Activated naive CD4-positive, alpha-beta T cell treated with anti-CD3 and anti-CD28 coated beads for 36 hours (primary cell): ENCODE measurements around the gene LMF1. TPM values are rescaled to one million over a fixed set of nuclear protein-coding genes. Genes with fewer than 3 reads are reported as not detected.
"Not testable (repeated sequence)": the region's sequence is repeated elsewhere in the genome, so short reads cannot be mapped to it uniquely, and the experiment has no call there.

Source experiments
- CTCF ChIA-PET: fragments of 350-600 bp; sonication (Branson Sonifier 250); formaldehyde crosslinking; loops from one replicate; lab custom pipeline; 2021; ENCODE audit warnings: antibody characterized with exemption; lab: Charles Lee
- DNase-seq: peaks from one replicate; pipeline ENCODE4 v3.0.0-alpha.2; 2020
- H3K27ac Mint-ChIP-seq: one replicate; pipeline ENCODE4 v1.8.0; 2021; ENCODE audit warnings: mild to moderate bottlenecking, mixed read lengths
- H3K27me3 Mint-ChIP-seq: one replicate; pipeline ENCODE4 v1.8.0; 2021; ENCODE audit warnings: low read depth, mixed read lengths
- H3K36me3 Mint-ChIP-seq: one replicate; pipeline ENCODE4 v1.8.0; 2021; ENCODE audit warnings: low read depth, mixed read lengths
- H3K4me1 Mint-ChIP-seq: one replicate; pipeline ENCODE4 v1.8.0; 2021; ENCODE audit warnings: low read depth, mixed read lengths
- H3K4me3 Mint-ChIP-seq: one replicate; pipeline ENCODE4 v1.8.0; 2021; ENCODE audit warnings: mild to moderate bottlenecking, moderate library complexity, mixed read lengths
- H3K9me3 Mint-ChIP-seq: one replicate; pipeline ENCODE4 v1.8.0; 2021; ENCODE audit warnings: mixed read lengths
- intact Hi-C: fragments of 100-400 bp; cut with micrococcal nuclease; formaldehyde crosslinking; loops from one replicate; pipeline ENCODE4 v1.15.1; 2023
- total RNA-seq, 2 experiments: library from RNA; stranded (reverse); gene quantifications; one replicate each; pipeline ENCODE4 v1.2.3, GENCODE V29; 2021

LMF1 gene
- total RNA-seq, 2 experiments from 2014 or later, result 11.5 to 12.3 TPM

- Mint-ChIP-seq H3K9me3 (no peaks in the 10 kb centered on the region), H3K27ac (no peak overlapping the region), H3K4me3 (no peak overlapping the region), H3K36me3 (no peaks in the 10 kb centered on the region), H3K27me3 (peaks cover 20% of the 10 kb centered on the region), H3K4me1 (peaks cover 8% of the 10 kb centered on the region)
- DNase-seq, result no peak
- CTCF ChIA-PET, result no interaction called here
- intact Hi-C loops, result no loop called here
Observed at GRCh38 chr16:824601-825000, 146.2 kb downstream of the LMF1 start.

- Mint-ChIP-seq H3K27me3 (peaks cover 20% of the 10 kb centered on the region), H3K4me3 (no peak overlapping the region), H3K9me3 (no peaks in the 10 kb centered on the region), H3K27ac (no peak overlapping the region), H3K36me3 (no peaks in the 10 kb centered on the region), H3K4me1 (peaks cover 11% of the 10 kb centered on the region)
- intact Hi-C loops, result no loop called here
- no peak for DNase-seq
- CTCF ChIA-PET, result no interaction called here
Observed at GRCh38 chr16:824194-824593, 146.6 kb downstream of the LMF1 start.

- no peak overlapping the region for H3K4me3 Mint-ChIP-seq
- DNase-seq, result no peak
- CTCF ChIA-PET, result no interaction called here
- intact Hi-C loops, result no loop called here
- no peaks in the 10 kb centered on the region for H3K36me3 Mint-ChIP-seq
- H3K27me3 Mint-ChIP-seq, result peaks cover 20% of the 10 kb centered on the region
- peaks cover 12% of the 10 kb centered on the region for H3K4me1 Mint-ChIP-seq
- no peaks in the 10 kb centered on the region for H3K9me3 Mint-ChIP-seq
- no peak overlapping the region for H3K27ac Mint-ChIP-seq
Observed at GRCh38 chr16:822909-823297, 147.9 kb downstream of the LMF1 start.

- CTCF ChIA-PET, result no interaction called here
- intact Hi-C loops, result no loop called here
- Mint-ChIP-seq H3K9me3 (no peaks in the 10 kb centered on the region), H3K4me3 (no peak overlapping the region), H3K4me1 (peaks cover 12% of the 10 kb centered on the region), H3K27ac (no peak overlapping the region), H3K36me3 (no peaks in the 10 kb centered on the region), H3K27me3 (peaks cover 20% of the 10 kb centered on the region)
- DNase-seq, result no peak
Observed at GRCh38 chr16:822174-822908, 148.4 kb downstream of the LMF1 start.

- Mint-ChIP-seq H3K9me3 (no peaks in the 10 kb centered on the region), H3K36me3 (no peaks in the 10 kb centered on the region), H3K4me1 (peaks cover 12% of the 10 kb centered on the region), H3K27me3 (peaks cover 20% of the 10 kb centered on the region), H3K4me3 (no peak overlapping the region), H3K27ac (no peak overlapping the region)
- CTCF ChIA-PET, result no interaction called here
- DNase-seq, result no peak
- intact Hi-C loops, result no loop called here
Observed at GRCh38 chr16:821751-822150, 149.0 kb downstream of the LMF1 start.

- H3K4me3 Mint-ChIP-seq, result no peak overlapping the region
- no peaks in the 10 kb centered on the region for H3K36me3 Mint-ChIP-seq
- DNase-seq, result no peak
- CTCF ChIA-PET, result interaction anchor here (0.7 kb wide), 1 partner anchor 237 kb away, joined by 3 read pairs; no protein-coding TSS in a partner anchor
- H3K9me3 Mint-ChIP-seq, result no peaks in the 10 kb centered on the region
- H3K4me1 Mint-ChIP-seq, result peaks cover 12% of the 10 kb centered on the region
- H3K27me3 Mint-ChIP-seq, result peaks cover 19% of the 10 kb centered on the region
- intact Hi-C loops, result no loop called here
- no peak overlapping the region for H3K27ac Mint-ChIP-seq
Observed at GRCh38 chr16:820748-821147, 150.0 kb downstream of the LMF1 start.

- H3K36me3 Mint-ChIP-seq, H3K9me3 Mint-ChIP-seq, H3K4me3 Mint-ChIP-seq, H3K27ac Mint-ChIP-seq, DNase-seq, intact Hi-C loops: not testable (repeated sequence)
- Mint-ChIP-seq H3K4me1 (peaks cover 12% of the 10 kb centered on the region), H3K27me3 (peaks cover 16% of the 10 kb centered on the region)
- CTCF ChIA-PET, result interaction anchor here (0.7 kb wide), 2 partner anchors 66 to 237 kb away, joined by 3 to 4 read pairs; no protein-coding TSS in a partner anchor
Observed at GRCh38 chr16:820044-820408, 150.8 kb downstream of the LMF1 start.

- CTCF ChIA-PET, result interaction anchor here (0.7 kb wide), 1 partner anchor 65 kb away, joined by 4 read pairs; no protein-coding TSS in a partner anchor
- no peaks in the 10 kb centered on the region for H3K9me3 Mint-ChIP-seq
- peaks cover 12% of the 10 kb centered on the region for H3K4me1 Mint-ChIP-seq
- H3K27ac Mint-ChIP-seq, result no peak overlapping the region
- H3K36me3 Mint-ChIP-seq, result no peaks in the 10 kb centered on the region
- intact Hi-C loops, result no loop called here
- DNase-seq, result peak; percentile 45
- no peak overlapping the region for H3K4me3 Mint-ChIP-seq
- peaks cover 20% of the 10 kb centered on the region for H3K27me3 Mint-ChIP-seq
Observed at GRCh38 chr16:819336-820043, 151.3 kb downstream of the LMF1 start.

GRCh38 chr16:818592-818991 is 152.2 kb downstream of the LMF1 start:
- CTCF ChIA-PET, result no interaction called here
- Mint-ChIP-seq H3K27ac (no peak overlapping the region), H3K4me1 (peaks cover 14% of the 10 kb centered on the region), H3K36me3 (no peaks in the 10 kb centered on the region), H3K9me3 (no peaks in the 10 kb centered on the region), H3K27me3 (peaks cover 23% of the 10 kb centered on the region), H3K4me3 (no peak overlapping the region)
- intact Hi-C loops, result no loop called here
- no peak for DNase-seq

- Mint-ChIP-seq H3K9me3 (no peaks in the 10 kb centered on the region), H3K36me3 (no peaks in the 10 kb centered on the region), H3K4me1 (peaks cover 14% of the 10 kb centered on the region), H3K4me3 (no peak overlapping the region), H3K27me3 (peaks cover 20% of the 10 kb centered on the region), H3K27ac (no peak overlapping the region)
- intact Hi-C loops, result no loop called here
- no peak for DNase-seq
- CTCF ChIA-PET, result no interaction called here
Observed at GRCh38 chr16:818132-818531, 152.7 kb downstream of the LMF1 start.

- CTCF ChIA-PET, result no interaction called here
Observed at GRCh38 chr16:817001-817906, 153.5 kb downstream of the LMF1 start.

GRCh38 chr16:815861-816260 is 154.9 kb downstream of the LMF1 start:
- no peaks in the 10 kb centered on the region for H3K36me3 Mint-ChIP-seq
- H3K4me1 Mint-ChIP-seq, result peaks cover 15% of the 10 kb centered on the region
- no peaks in the 10 kb centered on the region for H3K9me3 Mint-ChIP-seq
- no peak for DNase-seq
- peaks cover 18% of the 10 kb centered on the region for H3K27me3 Mint-ChIP-seq
- CTCF ChIA-PET, result no interaction called here
- intact Hi-C loops, result no loop called here
- no peak overlapping the region for H3K27ac Mint-ChIP-seq
- H3K4me3 Mint-ChIP-seq, result no peak overlapping the region

More at GRCh38 chr16:817001-817906, 153.5 kb downstream of the LMF1 start:
- no peak for DNase-seq
- H3K4me3 Mint-ChIP-seq, result no peak overlapping the region
- no peak overlapping the region for H3K27ac Mint-ChIP-seq
- H3K27me3 Mint-ChIP-seq, result peaks cover 24% of the 10 kb centered on the region
- H3K36me3 Mint-ChIP-seq, result no peaks in the 10 kb centered on the region
- H3K4me1 Mint-ChIP-seq, result peaks cover 16% of the 10 kb centered on the region
- intact Hi-C loops, result no loop called here
- H3K9me3 Mint-ChIP-seq, result no peaks in the 10 kb centered on the region
